Adipocyte (in vitro differentiated cells): Measurements from ENCODE around the gene ILK.

Source experiments
- DNase-seq: peaks from one replicate; pipeline ENCODE4 v3.0.0-alpha.2; 2015; ENCODE audit warnings: low read depth
- H3K27me3 ChIP-seq: replicated peaks from 2 replicates; pipeline ENCODE4 v1.7.0; 2013; ENCODE audit warnings: mild to moderate bottlenecking, low read length, moderate library complexity; ENCODE audit not compliant: control insufficient read depth, insufficient read depth
- H3K36me3 ChIP-seq: 2 replicates; pipeline ENCODE4 v1.7.0; 2013; ENCODE audit warnings: low read length, mild to moderate bottlenecking, moderate library complexity; ENCODE audit not compliant: control insufficient read depth, insufficient read depth, severe bottlenecking
- H3K4me1 ChIP-seq: 2 replicates; pipeline ENCODE4 v1.7.0; 2013; ENCODE audit warnings: mild to moderate bottlenecking, low read length, moderate library complexity; ENCODE audit not compliant: control insufficient read depth, insufficient read depth
- H3K4me3 ChIP-seq: 2 replicates; pipeline ENCODE4 v1.7.0; 2013; ENCODE audit warnings: mild to moderate bottlenecking, low read length, moderate library complexity
- H3K9ac ChIP-seq: 2 replicates; pipeline ENCODE4 v1.7.0; 2013; ENCODE audit warnings: mild to moderate bottlenecking, low read length, moderate library complexity
- H3K9me3 ChIP-seq: 2 replicates; pipeline ENCODE4 v1.7.0; 2013; ENCODE audit warnings: mild to moderate bottlenecking, low read length, moderate library complexity; ENCODE audit not compliant: control insufficient read depth

Gene ILK

GRCh38 chr11:6598555-6598954 lies 5.0 kb upstream of the ILK start:
- H3K27me3 ChIP-seq = no peaks in the 10 kb centered on the region
- H3K36me3 ChIP-seq = peaks cover 66% of the 10 kb centered on the region
- H3K4me3 ChIP-seq = no peak overlapping the region
- no peaks in the 10 kb centered on the region for H3K9me3 ChIP-seq
- no peak overlapping the region for H3K9ac ChIP-seq
- peaks cover 22% of the 10 kb centered on the region for H3K4me1 ChIP-seq
- no peak for DNase-seq

DNA sequence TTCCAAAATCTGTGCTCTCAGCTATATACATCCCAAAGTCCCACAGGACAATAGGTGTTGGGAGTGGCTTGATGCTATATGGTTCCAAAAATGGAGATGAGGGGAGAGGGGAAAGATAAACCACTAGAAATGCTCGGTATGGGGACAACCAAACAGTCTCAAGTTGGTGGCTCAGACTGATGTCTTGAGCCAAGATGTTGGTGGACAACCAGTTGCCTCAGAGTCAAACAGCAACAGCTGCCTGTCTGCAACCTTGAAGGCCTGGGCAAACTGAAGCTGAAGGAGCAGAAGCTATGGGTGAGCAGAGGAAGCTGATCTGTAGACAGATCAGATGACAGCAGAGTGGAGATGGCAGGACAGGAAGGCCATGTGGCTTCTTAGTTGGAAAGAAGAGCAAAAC lies 4.1 kb upstream of the ILK start:
- H3K4me1 ChIP-seq = peaks cover 22% of the 10 kb centered on the region
- H3K27me3 ChIP-seq = no peaks in the 10 kb centered on the region
- H3K4me3 ChIP-seq = no peak overlapping the region
- H3K9ac ChIP-seq = no peak overlapping the region
- H3K9me3 ChIP-seq = no peaks in the 10 kb centered on the region
- peaks cover 58% of the 10 kb centered on the region for H3K36me3 ChIP-seq
- no peak for DNase-seq

DNA sequence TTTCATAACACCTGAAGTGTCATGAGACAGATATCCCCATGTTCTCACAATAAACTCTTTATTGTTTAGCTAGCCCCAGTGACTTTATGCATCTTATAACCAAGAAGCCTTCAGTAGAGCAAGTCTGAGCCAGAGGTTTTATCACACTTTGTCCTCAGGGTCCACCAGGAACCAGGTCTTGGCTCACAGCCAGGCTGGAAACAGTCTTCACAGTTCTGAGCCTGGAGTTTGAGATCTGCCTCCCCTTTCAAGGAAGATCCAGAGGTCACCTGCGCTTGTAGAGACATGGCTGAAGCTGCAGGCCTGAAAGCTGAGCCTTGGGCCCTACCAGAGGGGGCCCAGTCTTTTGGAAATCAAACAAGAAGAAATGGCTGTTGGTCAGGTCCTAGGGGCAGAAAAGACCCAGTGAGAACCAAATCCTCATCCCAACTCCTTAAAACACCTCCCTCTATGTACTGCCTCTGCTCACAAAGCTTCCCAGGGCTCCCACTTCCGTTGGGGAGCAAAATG lies 3.6 kb upstream of the ILK start:
- Histone ChIP-seq H3K27me3 (no peaks in the 10 kb centered on the region), H3K9me3 (no peaks in the 10 kb centered on the region), H3K9ac (no peak overlapping the region), H3K36me3 (peaks cover 58% of the 10 kb centered on the region), H3K4me1 (peaks cover 26% of the 10 kb centered on the region), H3K4me3 (no peak overlapping the region)
- DNase-seq = no peak

DNA sequence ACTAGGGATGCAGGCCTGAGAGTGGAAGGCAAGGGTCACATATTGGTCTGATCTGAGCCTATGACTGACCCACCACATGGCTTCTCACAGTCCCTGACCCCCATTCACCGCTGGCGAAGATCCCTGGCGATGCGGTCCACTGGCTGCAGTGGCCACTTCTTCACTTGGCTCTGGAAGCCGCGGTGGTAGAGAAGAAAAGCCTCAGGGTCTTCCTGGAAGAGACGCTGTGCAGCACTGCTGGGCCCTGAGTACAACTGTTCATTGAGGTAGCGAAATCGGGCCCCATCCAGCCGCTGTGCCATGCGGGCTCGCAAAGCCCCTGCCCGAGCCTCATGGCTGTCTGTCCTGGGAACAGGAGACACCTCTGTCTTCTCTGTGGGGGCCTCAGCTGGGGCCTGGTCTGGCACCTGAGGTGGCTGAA lies 2.5 kb upstream of the ILK start:
- DNase-seq = no peak

GRCh38 chr11:6602096-6602940 lies 1.3 kb upstream of the ILK start:
- no peaks in the 10 kb centered on the region for H3K9me3 ChIP-seq
- peak; percentile 19 for DNase-seq
- peaks cover 37% of the 10 kb centered on the region for H3K4me1 ChIP-seq
- H3K27me3 ChIP-seq = no peaks in the 10 kb centered on the region
- peak overlapping the region; percentile 94 for H3K9ac ChIP-seq
- peak overlapping the region; percentile 90 for H3K4me3 ChIP-seq
- peaks cover 37% of the 10 kb centered on the region for H3K36me3 ChIP-seq

More for the DNA sequence above, 2.5 kb upstream of the ILK start:
- H3K9me3 ChIP-seq = no peaks in the 10 kb centered on the region
- no peak overlapping the region for H3K4me3 ChIP-seq
- peaks cover 49% of the 10 kb centered on the region for H3K36me3 ChIP-seq
- H3K9ac ChIP-seq = no peak overlapping the region
- H3K4me1 ChIP-seq = peaks cover 35% of the 10 kb centered on the region
- no peaks in the 10 kb centered on the region for H3K27me3 ChIP-seq

DNA sequence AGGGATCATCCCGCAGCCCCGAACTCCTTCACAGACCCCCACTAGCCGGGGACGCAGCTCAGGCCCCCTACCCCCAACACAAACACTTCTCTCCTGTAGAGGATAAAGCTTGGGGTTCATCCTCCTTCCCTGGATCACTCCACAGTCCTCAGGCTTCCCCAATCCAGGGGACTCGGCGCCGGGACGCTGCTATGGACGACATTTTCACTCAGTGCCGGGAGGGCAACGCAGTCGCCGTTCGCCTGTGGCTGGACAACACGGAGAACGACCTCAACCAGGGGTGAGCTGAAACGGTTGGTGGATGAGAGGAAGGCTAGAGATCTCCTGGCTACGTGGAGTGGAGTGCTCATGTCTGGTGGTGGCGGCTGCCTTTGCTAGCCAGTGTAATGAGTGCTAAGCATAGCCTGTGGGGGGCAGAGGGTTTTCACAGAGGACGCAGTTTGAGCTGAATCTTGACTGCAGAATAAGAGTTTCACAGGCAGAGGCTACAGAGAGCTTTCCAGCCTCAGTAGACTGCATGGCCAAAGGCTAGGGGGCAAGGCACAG lies 580 bp downstream of the ILK start:
- peak overlapping the region; percentile 90 for H3K4me3 ChIP-seq
- H3K9me3 ChIP-seq = no peaks in the 10 kb centered on the region
- H3K4me1 ChIP-seq = peaks cover 50% of the 10 kb centered on the region
- peaks cover 41% of the 10 kb centered on the region for H3K36me3 ChIP-seq
- peak overlapping the region; percentile 94 for H3K9ac ChIP-seq
- no peaks in the 10 kb centered on the region for H3K27me3 ChIP-seq
- peak; percentile 81 for DNase-seq

DNA sequence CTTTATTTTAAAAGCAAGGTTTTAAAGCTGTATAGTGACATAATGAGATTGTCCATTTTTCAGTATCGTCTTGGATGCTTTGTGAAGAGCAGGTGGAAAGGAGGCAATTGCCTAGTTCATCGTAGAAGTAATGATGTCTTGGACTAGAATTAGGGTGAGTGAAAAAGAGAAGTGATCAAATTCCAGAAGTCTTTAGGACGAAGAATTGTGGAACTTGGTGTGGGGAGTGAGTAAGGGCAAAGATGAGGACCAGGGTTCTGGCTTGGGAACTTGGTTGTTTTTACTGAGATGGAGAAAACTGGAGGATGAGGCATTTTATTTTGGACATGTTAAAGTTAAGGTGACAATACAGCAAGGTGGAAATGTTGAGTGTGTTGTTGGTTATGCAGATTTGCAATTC lies 1.2 kb downstream of the ILK start:
- DNase-seq = no peak
- Histone ChIP-seq H3K4me1 (peaks cover 51% of the 10 kb centered on the region), H3K9ac (peak overlapping the region; percentile 94), H3K27me3 (no peaks in the 10 kb centered on the region), H3K9me3 (no peaks in the 10 kb centered on the region), H3K36me3 (peaks cover 41% of the 10 kb centered on the region), H3K4me3 (peak overlapping the region; percentile 90)

- Histone ChIP-seq H3K4me3 (peak overlapping the region; percentile 51), H3K9ac (peak overlapping the region; percentile 81), H3K9me3 (no peaks in the 10 kb centered on the region), H3K36me3 (peaks cover 39% of the 10 kb centered on the region), H3K27me3 (no peaks in the 10 kb centered on the region), H3K4me1 (peaks cover 61% of the 10 kb centered on the region)
- DNase-seq = peak; percentile 97
Measured at GRCh38 chr11:6606471-6607189, 3.1 kb downstream of the ILK start.

DNA sequence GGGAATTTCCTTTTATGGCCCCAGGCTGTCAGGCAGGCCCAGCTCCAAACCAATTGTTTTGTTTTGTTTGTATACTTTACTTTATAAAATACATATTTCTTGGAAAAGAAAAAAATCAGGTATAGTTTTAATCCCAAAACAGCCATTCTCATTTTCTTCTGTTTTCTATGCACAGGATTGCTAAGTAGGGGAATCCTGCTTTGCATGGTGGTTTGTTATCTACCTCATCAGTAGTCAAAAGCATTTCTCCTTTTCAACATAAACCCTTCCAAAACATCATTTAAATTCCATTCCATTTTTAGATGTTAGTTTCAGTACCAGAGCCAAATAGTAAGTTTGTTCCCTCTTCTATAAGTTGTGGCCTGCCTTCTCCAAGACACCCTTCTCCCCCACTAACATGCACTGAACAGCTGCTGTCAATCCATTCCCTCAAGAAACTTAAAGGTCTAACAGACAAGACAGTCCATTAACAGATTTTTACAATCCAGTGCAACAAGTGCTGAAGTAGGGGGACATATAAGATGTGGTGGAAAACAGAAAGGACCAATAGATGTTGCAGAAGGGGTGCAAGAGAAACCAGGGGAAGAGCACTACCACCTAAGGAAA lies 3.7 kb downstream of the ILK start:
- H3K27me3 ChIP-seq = no peaks in the 10 kb centered on the region
- H3K36me3 ChIP-seq = peaks cover 39% of the 10 kb centered on the region
- peaks cover 54% of the 10 kb centered on the region for H3K4me1 ChIP-seq
- peak overlapping the region; percentile 51 for H3K4me3 ChIP-seq
- no peak for DNase-seq
- peak overlapping the region; percentile 81 for H3K9ac ChIP-seq
- H3K9me3 ChIP-seq = no peaks in the 10 kb centered on the region

GRCh38 chr11:6608011-6608410 lies 4.4 kb downstream of the ILK start:
- H3K4me3 ChIP-seq = no peak overlapping the region
- no peaks in the 10 kb centered on the region for H3K27me3 ChIP-seq
- peaks cover 57% of the 10 kb centered on the region for H3K4me1 ChIP-seq
- peaks cover 39% of the 10 kb centered on the region for H3K36me3 ChIP-seq
- peak overlapping the region; percentile 81 for H3K9ac ChIP-seq
- no peaks in the 10 kb centered on the region for H3K9me3 ChIP-seq
- DNase-seq = no peak
